Activated naive CD4-positive, alpha-beta T cell treated with anti-CD3 and anti-CD28 coated beads, Interleukin-2, amount 50 U/mL, for 24 hours (primary cell): Measurements from ENCODE around the gene PCDHGA6.
"Not testable (repeated sequence)": the region's sequence is repeated elsewhere in the genome, so short reads cannot be mapped to it uniquely, and the experiment has no call there.

Source experiments
- H3K27ac Mint-ChIP-seq: one replicate; pipeline ENCODE4 v1.8.0; 2021; ENCODE audit warnings: mild to moderate bottlenecking, mixed read lengths
- H3K27me3 Mint-ChIP-seq: one replicate; pipeline ENCODE4 v1.8.0; 2021; ENCODE audit warnings: mixed read lengths
- H3K36me3 Mint-ChIP-seq: one replicate; pipeline ENCODE4 v1.8.0; 2021; ENCODE audit warnings: mixed read lengths
- H3K4me1 Mint-ChIP-seq: one replicate; pipeline ENCODE4 v1.8.0; 2021; ENCODE audit warnings: mixed read lengths
- H3K4me3 Mint-ChIP-seq: one replicate; pipeline ENCODE4 v1.8.0; 2021; ENCODE audit warnings: mild to moderate bottlenecking, mixed read lengths
- H3K9me3 Mint-ChIP-seq: one replicate; pipeline ENCODE4 v1.8.0; 2021; ENCODE audit warnings: mixed read lengths

PCDHGA6 gene

GRCh38 chr5:141373673-141374317, at the start of gene PCDHGA6:
TSS of gene PCDHGA6 (plus strand) at chr5:141373891. CDS start at chr5:141374084, 193 bp downstream.
- H3K4me3 Mint-ChIP-seq: no peak within 1 kb of the TSS
- H3K27me3 Mint-ChIP-seq: peaks cover 54% of the 10 kb centered on the region
- peaks cover 13% of the 10 kb centered on the region for H3K9me3 Mint-ChIP-seq
- no peak within 1 kb of the TSS for H3K27ac Mint-ChIP-seq
- peaks cover 5% of the 10 kb centered on the region for H3K4me1 Mint-ChIP-seq
- H3K36me3 Mint-ChIP-seq: peaks cover 16% of the 10 kb centered on the region

DNA sequence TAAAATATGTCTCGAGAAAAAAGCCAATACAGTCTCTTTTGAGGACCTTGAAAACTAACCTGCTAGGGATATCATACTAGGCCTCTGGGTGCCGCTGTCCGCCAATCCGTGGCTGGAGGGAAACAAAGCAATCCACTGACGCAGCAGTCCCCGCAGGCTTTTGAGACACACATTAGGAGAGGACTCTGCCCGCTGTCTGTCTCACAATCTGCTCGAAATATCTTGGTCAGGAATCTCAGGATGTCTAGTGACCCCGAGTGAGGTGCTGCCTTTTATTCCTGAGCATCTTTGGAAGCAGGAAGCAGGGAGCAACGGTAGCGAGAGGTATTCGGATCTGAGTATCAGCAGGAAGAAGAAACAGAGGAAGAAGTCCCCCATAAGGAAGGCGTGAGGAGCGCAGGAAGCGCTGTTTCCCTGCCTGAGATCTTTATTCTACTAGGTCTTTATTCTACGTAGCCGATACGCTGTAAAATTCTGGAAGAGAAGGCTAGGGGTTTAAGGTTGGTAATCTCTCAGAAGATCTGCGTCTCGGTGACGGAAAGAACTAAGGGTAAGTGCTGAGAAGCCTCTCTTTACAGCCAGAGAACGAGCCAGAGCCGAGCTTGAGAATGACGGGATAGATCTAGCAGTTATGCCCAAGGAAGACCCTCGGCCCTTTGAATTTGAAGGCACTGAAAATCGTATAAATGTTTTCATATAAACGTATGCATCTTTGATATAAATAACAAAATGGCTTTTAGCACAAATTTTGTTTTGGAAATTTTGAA, 47.4 kb upstream of the PCDHGA6 start:
- H3K27ac Mint-ChIP-seq: peak overlapping the region; percentile 92
- peaks cover 5% of the 10 kb centered on the region for H3K4me1 Mint-ChIP-seq
- peak overlapping the region; percentile 96 for H3K4me3 Mint-ChIP-seq
- peaks cover 16% of the 10 kb centered on the region for H3K9me3 Mint-ChIP-seq
- peaks cover 35% of the 10 kb centered on the region for H3K27me3 Mint-ChIP-seq
- H3K36me3 Mint-ChIP-seq: peaks cover 29% of the 10 kb centered on the region

GRCh38 chr5:141328231-141328630, 45.5 kb upstream of the PCDHGA6 start:
- Mint-ChIP-seq H3K27ac (no peak overlapping the region), H3K27me3 (peaks cover 46% of the 10 kb centered on the region), H3K9me3 (peaks cover 9% of the 10 kb centered on the region), H3K36me3 (peaks cover 26% of the 10 kb centered on the region), H3K4me3 (no peak overlapping the region), H3K4me1 (peaks cover 5% of the 10 kb centered on the region)

DNA sequence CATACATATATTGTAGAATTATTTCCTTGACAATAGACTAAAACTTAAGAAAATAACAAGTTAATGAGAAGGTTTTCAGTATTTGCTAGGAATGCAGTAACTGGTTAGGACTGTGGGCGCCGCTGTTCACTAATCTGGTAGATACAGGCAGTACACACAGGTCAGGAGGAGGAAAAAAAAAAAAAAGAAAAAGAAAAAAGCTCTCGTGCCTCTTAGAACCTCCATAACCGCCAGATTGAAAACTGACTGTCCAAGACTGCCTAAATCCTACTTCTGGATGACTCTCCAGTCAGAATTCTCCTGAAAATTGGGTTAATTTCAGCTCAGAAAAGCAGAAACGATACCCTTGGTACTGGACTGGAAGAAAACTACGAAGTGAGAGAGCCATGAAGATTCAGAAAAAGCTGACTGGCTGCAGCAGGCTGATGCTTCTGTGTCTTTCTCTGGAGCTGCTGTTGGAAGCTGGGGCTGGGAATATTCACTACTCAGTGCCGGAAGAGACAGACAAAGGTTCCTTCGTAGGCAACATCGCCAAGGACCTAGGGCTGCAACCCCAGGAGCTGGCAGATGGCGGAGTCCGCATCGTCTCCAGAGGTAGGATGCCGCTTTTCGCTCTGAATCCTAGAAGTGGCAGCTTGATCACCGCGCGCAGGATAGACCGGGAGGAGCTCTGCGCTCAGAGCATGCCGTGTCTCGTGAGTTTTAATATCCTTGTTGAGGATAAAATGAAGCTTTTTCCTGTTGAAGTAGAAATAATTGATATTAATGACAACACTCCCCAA, 43.2 kb upstream of the PCDHGA6 start, which contains the start of gene PCDHGA1:
Gene PCDHGA1 (plus strand): TSS at position 216 of the 782 bp plus-strand sequence.
- H3K27me3 Mint-ChIP-seq: peaks cover 59% of the 10 kb centered on the region
- peaks cover 20% of the 10 kb centered on the region for H3K9me3 Mint-ChIP-seq
- H3K4me1 Mint-ChIP-seq: peaks cover 5% of the 10 kb centered on the region

DNA sequence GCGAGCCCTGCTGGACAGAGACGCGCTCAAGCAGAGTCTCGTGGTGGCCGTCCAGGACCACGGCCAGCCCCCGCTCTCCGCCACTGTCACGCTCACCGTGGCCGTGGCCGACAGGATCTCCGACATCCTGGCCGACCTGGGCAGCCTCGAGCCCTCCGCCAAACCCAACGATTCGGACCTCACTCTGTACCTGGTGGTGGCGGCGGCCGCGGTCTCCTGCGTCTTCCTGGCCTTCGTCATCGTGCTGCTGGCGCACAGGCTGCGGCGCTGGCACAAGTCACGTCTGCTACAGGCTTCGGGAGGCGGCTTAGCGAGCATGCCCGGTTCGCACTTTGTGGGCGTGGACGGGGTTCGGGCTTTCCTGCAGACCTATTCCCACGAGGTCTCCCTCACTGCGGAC, 41.1 kb upstream of the PCDHGA6 start:
- not testable (repeated sequence) for H3K4me1 Mint-ChIP-seq, H3K4me3 Mint-ChIP-seq, H3K27ac Mint-ChIP-seq
- Mint-ChIP-seq H3K9me3 (peaks cover 38% of the 10 kb centered on the region), H3K27me3 (peaks cover 63% of the 10 kb centered on the region), H3K36me3 (peaks cover 39% of the 10 kb centered on the region)

More for the DNA sequence above, 43.2 kb upstream of the PCDHGA6 start, which contains the start of gene PCDHGA1:
- H3K36me3 Mint-ChIP-seq: peaks cover 37% of the 10 kb centered on the region
- H3K4me3 Mint-ChIP-seq: no peak within 1 kb of the TSS
- no peak within 1 kb of the TSS for H3K27ac Mint-ChIP-seq

DNA sequence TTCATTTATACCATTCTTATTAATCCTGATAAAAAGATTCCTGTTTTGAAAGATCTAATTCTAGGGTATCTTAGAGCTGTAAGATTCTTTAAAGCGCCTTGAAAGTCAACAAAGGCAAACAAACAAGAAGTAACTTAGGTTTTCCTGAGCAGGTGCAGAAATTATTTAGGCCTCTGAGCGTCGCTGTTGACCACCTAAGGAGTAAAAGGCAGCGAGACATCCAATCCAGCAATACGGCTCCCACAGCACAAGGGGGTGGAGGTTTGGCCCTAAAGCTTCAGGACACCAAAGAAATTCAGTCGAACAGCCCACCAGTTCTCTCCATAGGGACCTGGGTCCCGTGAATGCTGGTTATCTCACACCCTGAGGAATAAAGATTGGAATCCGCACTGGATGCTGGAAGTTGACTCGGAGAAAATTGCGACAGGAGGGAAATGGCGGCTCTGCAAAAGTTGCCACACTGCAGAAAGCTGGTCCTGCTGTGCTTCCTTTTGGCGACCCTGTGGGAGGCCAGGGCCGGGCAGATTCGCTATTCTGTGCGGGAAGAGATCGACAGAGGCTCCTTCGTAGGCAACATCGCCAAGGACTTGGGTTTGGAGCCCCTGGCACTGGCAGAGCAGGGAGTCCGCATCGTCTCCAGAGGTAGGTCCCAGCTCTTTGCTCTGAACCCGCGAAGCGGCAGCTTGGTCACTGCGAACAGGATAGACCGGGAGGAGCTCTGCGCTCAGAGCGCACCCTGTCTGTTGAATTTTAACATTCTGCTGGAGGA, 35.0 kb upstream of the PCDHGA6 start, which contains the start of gene PCDHGA2:
Gene PCDHGA2 (plus strand): TSS at position 223 of the 769 bp plus-strand sequence.
- no peak within 1 kb of the TSS for H3K27ac Mint-ChIP-seq
- peaks cover 52% of the 10 kb centered on the region for H3K9me3 Mint-ChIP-seq

DNA sequence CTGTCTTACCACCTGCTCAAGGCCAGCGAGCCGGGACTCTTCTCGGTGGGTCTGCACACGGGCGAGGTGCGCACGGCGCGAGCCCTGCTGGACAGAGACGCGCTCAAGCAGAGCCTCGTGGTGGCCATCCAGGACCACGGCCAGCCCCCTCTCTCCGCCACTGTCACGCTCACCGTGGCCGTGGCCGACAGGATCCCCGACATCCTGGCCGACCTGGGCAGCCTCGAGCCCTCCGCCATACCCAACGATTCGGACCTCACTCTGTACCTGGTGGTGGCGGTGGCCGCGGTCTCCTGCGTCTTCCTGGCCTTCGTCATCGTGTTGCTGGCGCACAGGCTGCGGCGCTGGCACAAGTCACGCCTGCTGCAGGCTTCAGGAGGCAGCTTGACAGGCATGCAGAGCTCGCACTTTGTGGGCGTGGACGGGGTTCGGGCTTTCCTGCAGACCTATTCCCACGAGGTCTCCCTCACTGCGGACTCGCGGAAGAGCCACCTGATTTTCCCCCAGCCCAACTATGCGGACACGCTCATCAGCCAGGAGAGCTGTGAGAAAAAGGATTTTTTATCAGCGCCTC, 32.8 kb upstream of the PCDHGA6 start:
- H3K36me3 Mint-ChIP-seq: peaks cover 27% of the 10 kb centered on the region
- H3K4me3 Mint-ChIP-seq, H3K4me1 Mint-ChIP-seq, H3K27ac Mint-ChIP-seq: not testable (repeated sequence)
- peaks cover 68% of the 10 kb centered on the region for H3K27me3 Mint-ChIP-seq
- H3K9me3 Mint-ChIP-seq: peaks cover 44% of the 10 kb centered on the region

More for the DNA sequence above, 35.0 kb upstream of the PCDHGA6 start, which contains the start of gene PCDHGA2:
- Mint-ChIP-seq H3K4me3 (no peak within 1 kb of the TSS), H3K27me3 (peaks cover 69% of the 10 kb centered on the region), H3K4me1 (no peaks in the 10 kb centered on the region), H3K36me3 (peaks cover 33% of the 10 kb centered on the region)

DNA sequence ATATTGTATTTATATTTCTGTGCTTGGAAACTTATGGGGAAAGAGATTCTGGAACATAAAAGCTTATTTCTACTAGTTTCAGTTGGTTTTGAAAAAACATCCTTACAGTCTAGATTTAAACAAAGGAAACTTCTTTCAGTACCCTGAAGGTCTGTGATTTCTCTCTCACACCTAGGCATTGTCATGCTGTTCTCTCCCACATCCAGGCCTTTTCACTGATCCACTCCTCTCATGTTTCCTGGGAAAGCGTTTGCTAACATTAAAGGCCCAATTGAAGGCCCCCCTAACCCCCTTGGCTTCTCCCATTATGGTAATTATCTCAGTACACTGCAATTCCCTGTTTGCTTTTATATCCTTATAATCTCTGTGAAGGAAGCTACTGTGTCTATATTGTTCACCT, 30.9 kb upstream of the PCDHGA6 start:
- peaks cover 38% of the 10 kb centered on the region for H3K9me3 Mint-ChIP-seq
- H3K36me3 Mint-ChIP-seq: peaks cover 20% of the 10 kb centered on the region
- H3K27me3 Mint-ChIP-seq: peaks cover 61% of the 10 kb centered on the region
- H3K4me3 Mint-ChIP-seq: no peak overlapping the region
- no peak overlapping the region for H3K27ac Mint-ChIP-seq
- no peaks in the 10 kb centered on the region for H3K4me1 Mint-ChIP-seq

GRCh38 chr5:141343242-141343952, 30.3 kb upstream of the PCDHGA6 start, which contains the start of gene PCDHGA3:
TSS of gene PCDHGA3 (plus strand) at chr5:141343829. CDS start at chr5:141344034, 205 bp downstream.
- H3K4me3 Mint-ChIP-seq: no peak within 1 kb of the TSS
- H3K36me3 Mint-ChIP-seq: peaks cover 20% of the 10 kb centered on the region
- H3K27ac Mint-ChIP-seq: no peak within 1 kb of the TSS
- peaks cover 32% of the 10 kb centered on the region for H3K9me3 Mint-ChIP-seq
- peaks cover 58% of the 10 kb centered on the region for H3K27me3 Mint-ChIP-seq
- H3K4me1 Mint-ChIP-seq: no peaks in the 10 kb centered on the region

DNA sequence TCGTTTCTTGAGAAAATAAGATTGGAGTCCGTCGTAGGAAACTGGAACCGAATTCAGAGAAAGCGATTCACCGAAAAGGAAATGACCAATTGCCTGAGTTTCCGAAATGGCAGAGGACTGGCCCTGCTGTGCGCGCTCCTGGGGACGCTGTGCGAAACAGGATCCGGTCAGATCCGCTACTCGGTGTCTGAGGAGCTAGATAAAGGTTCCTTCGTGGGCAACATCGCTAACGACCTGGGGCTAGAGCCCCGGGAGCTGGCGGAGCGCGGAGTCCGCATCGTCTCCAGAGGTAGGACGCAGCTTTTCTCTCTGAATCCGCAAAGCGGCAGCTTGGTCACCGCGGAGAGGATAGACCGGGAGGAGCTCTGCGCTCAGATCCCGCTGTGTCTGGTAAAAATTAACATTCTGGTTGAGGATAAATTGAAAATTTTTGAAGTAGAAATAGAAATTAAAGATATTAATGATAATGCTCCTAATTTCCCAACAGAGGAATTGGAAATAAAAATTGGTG, 29.7 kb upstream of the PCDHGA6 start:
- Mint-ChIP-seq H3K4me3 (no peak overlapping the region), H3K9me3 (peaks cover 35% of the 10 kb centered on the region), H3K27me3 (peaks cover 58% of the 10 kb centered on the region), H3K27ac (no peak overlapping the region), H3K36me3 (peaks cover 22% of the 10 kb centered on the region), H3K4me1 (no peaks in the 10 kb centered on the region)

DNA sequence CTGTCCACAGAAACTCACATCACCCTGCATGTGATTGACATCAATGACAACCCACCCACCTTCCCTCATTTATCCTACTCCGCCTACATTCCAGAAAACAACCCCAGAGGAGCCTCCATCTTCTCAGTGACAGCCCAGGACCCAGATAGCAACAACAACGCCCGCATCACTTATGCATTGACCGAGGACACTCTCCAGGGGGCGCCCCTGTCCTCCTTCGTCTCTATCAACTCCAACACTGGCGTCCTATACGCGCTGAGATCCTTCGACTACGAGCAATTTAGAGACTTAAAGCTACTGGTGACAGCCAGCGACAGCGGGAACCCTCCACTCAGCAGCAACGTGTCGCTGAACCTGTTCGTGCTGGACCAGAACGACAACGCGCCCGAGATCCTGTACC, 28.4 kb upstream of the PCDHGA6 start:
- peaks cover 33% of the 10 kb centered on the region for H3K9me3 Mint-ChIP-seq
- H3K4me1 Mint-ChIP-seq: no peaks in the 10 kb centered on the region
- H3K4me3 Mint-ChIP-seq: no peak overlapping the region
- H3K36me3 Mint-ChIP-seq: peaks cover 21% of the 10 kb centered on the region
- H3K27ac Mint-ChIP-seq: no peak overlapping the region
- peaks cover 63% of the 10 kb centered on the region for H3K27me3 Mint-ChIP-seq

GRCh38 chr5:141346017-141346416, 27.7 kb upstream of the PCDHGA6 start:
- H3K4me3 Mint-ChIP-seq, H3K4me1 Mint-ChIP-seq, H3K27ac Mint-ChIP-seq: not testable (repeated sequence)
- H3K36me3 Mint-ChIP-seq: peaks cover 20% of the 10 kb centered on the region
- peaks cover 66% of the 10 kb centered on the region for H3K27me3 Mint-ChIP-seq
- H3K9me3 Mint-ChIP-seq: peaks cover 33% of the 10 kb centered on the region

DNA sequence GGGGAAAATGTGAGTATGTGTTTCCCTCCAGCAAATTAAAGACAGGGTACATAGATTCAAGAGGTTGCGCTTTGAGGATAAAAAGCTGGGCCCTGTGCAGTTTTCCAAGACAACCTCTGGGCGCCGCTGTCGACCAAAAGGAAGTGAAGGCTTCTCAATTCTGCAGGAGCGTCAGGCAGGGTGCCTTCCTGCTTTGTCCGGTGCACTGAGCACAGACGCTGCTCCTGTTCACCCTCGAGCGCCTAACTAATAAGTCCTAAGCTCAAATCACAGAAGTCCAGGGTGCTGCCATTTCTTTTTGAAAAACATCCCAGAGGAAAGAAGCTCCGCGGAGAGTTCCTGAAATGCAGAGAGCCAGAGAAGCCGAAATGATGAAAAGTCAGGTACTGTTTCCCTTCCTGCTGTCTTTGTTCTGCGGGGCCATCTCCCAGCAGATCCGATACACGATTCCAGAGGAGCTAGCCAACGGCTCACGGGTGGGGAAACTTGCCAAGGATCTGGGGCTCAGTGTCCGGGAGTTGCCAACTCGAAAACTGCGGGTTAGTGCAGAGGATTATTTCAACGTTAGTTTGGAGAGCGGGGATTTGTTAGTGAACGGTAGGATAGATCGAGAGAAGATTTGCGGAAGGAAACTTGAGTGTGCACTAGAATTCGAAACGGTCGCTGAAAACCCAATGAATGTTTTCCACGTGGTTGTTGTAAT, 23.6 kb upstream of the PCDHGA6 start, which contains the start of gene PCDHGB1:
Gene PCDHGB1 (plus strand): TSS at position 183 of the 703 bp plus-strand sequence. CDS start 162 bp downstream, at position 345.
- Mint-ChIP-seq H3K4me3 (no peak within 1 kb of the TSS), H3K36me3 (peaks cover 18% of the 10 kb centered on the region), H3K4me1 (no peaks in the 10 kb centered on the region), H3K27ac (peak within 1 kb of the TSS; percentile 80), H3K9me3 (peaks cover 31% of the 10 kb centered on the region), H3K27me3 (peaks cover 55% of the 10 kb centered on the region)
